Mesenchymal stem cell (in vitro differentiated cells and primary cell): ENCODE results near the gene MAP3K8.
A peak's percentile ranks its signal among the peaks of the same experiment; 100 is the strongest.

Source experiments
- DNase-seq: peaks from one replicate; pipeline ENCODE4 v3.0.0-alpha.2; 2013
- H2AFZ ChIP-seq: one replicate; pipeline ENCODE4 v1.6.1; 2013; ENCODE audit warnings: low read depth, mild to moderate bottlenecking, control low read depth, inconsistent platforms, low read length, moderate library complexity
- H2AK5ac ChIP-seq: 2 replicates; pipeline ENCODE4 v1.6.1; 2013; ENCODE audit warnings: low read length, moderate library complexity, mild to moderate bottlenecking, inconsistent platforms; ENCODE audit not compliant: severe bottlenecking
- H2BK120ac ChIP-seq: one replicate; pipeline ENCODE4 v1.6.1; 2013; ENCODE audit warnings: low read depth, mild to moderate bottlenecking, inconsistent platforms, low read length, moderate library complexity
- H2BK12ac ChIP-seq, 2 experiments: one replicate each; pipeline ENCODE4 v1.6.1; 2013; ENCODE audit warnings: inconsistent platforms in 2 of 2, low read length in 2 of 2, mild to moderate bottlenecking in 2 of 2, moderate library complexity in 2 of 2, control low read depth in 1 of 2
- H2BK15ac ChIP-seq: one replicate; pipeline ENCODE4 v1.6.1; 2013; ENCODE audit warnings: mild to moderate bottlenecking, low read depth, inconsistent platforms; ENCODE audit not compliant: poor library complexity, severe bottlenecking
- H2BK5ac ChIP-seq: 2 replicates; pipeline ENCODE4 v1.6.1; 2013; ENCODE audit warnings: low read depth, mild to moderate bottlenecking, low read length, control low read depth, inconsistent platforms; ENCODE audit not compliant: poor library complexity, severe bottlenecking
- H3K14ac ChIP-seq, 2 experiments: one replicate each; pipeline ENCODE4 v1.6.1; 2013; ENCODE audit warnings: inconsistent platforms in 2 of 2, low read length in 2 of 2, control low read depth in 1 of 2, mild to moderate bottlenecking in 1 of 2, moderate library complexity in 1 of 2
- H3K18ac ChIP-seq, 2 experiments: one replicate each; pipeline ENCODE4 v1.6.1; 2013; ENCODE audit warnings: inconsistent platforms in 2 of 2, low read length in 2 of 2, control low read depth in 1 of 2, low read depth in 1 of 2, mild to moderate bottlenecking in 1 of 2
- H3K23ac ChIP-seq, 2 experiments: one replicate each; pipeline ENCODE4 v1.6.1; 2013; ENCODE audit warnings: inconsistent platforms in 2 of 2, low read length in 2 of 2, mild to moderate bottlenecking in 2 of 2, moderate library complexity in 2 of 2, control low read depth in 1 of 2
- H3K27ac ChIP-seq: 2 replicates; pipeline ENCODE4 v1.5.1; 2013; ENCODE audit warnings: mild to moderate bottlenecking, moderate library complexity, low read length, control low read depth, inconsistent platforms; ENCODE audit not compliant: poor library complexity, severe bottlenecking
- H3K27me3 ChIP-seq, 2 experiments: 2 replicates each; pipeline versions ENCODE4 v1.6.1 to v1.7.0; 2013; ENCODE audit warnings: low read length in 2 of 2, mild to moderate bottlenecking in 2 of 2, moderate library complexity in 2 of 2, control low read depth in 1 of 2, inconsistent platforms in 1 of 2; ENCODE audit not compliant: control insufficient read depth in 1 of 2, insufficient read depth in 1 of 2
- H3K36me3 ChIP-seq, 2 experiments: 2 replicates each; pipeline versions ENCODE4 v1.6.1 to v1.7.0; 2013; ENCODE audit warnings: low read length in 2 of 2, control low read depth in 1 of 2, inconsistent platforms in 1 of 2, low read depth in 1 of 2, mild to moderate bottlenecking in 1 of 2; ENCODE audit not compliant: insufficient read depth in 2 of 2, control insufficient read depth in 1 of 2
- H3K4ac ChIP-seq, 2 experiments: one replicate each; pipeline ENCODE4 v1.6.1; 2013; ENCODE audit warnings: inconsistent platforms in 2 of 2, low read length in 2 of 2, mild to moderate bottlenecking in 2 of 2, moderate library complexity in 2 of 2, control low read depth in 1 of 2, low read depth in 1 of 2
- H3K4me1 ChIP-seq: 2 replicates; pipeline ENCODE4 v1.6.1; 2013; ENCODE audit warnings: low read depth, low read length, control low read depth; ENCODE audit not compliant: control insufficient read depth, insufficient read depth
- H3K4me2 ChIP-seq: 2 replicates; pipeline ENCODE4 v1.6.1; 2013; ENCODE audit warnings: low read length, mild to moderate bottlenecking, inconsistent platforms; ENCODE audit not compliant: poor library complexity, severe bottlenecking
- H3K4me3 ChIP-seq, 2 experiments: 2 replicates each; pipeline versions ENCODE4 v1.5.1 to v1.7.0; 2013; ENCODE audit warnings: low read length in 2 of 2, mild to moderate bottlenecking in 2 of 2, control low read depth in 1 of 2, low read depth in 1 of 2; ENCODE audit not compliant: insufficient read depth in 1 of 2
- H3K79me1 ChIP-seq: replicated peaks from 2 replicates; pipeline ENCODE4 v1.6.1; 2013; ENCODE audit warnings: mild to moderate bottlenecking, control low read depth, low read length, inconsistent platforms; ENCODE audit not compliant: poor library complexity, severe bottlenecking
- H3K9ac ChIP-seq: 2 replicates; pipeline ENCODE4 v1.7.0; 2013; ENCODE audit warnings: mild to moderate bottlenecking, low read length, moderate library complexity
- H3K9me3 ChIP-seq: 2 replicates; pipeline ENCODE4 v1.7.0; 2013; ENCODE audit warnings: mild to moderate bottlenecking, low read length; ENCODE audit not compliant: control insufficient read depth
- H4K8ac ChIP-seq: one replicate; pipeline ENCODE4 v1.6.1; 2013; ENCODE audit warnings: inconsistent platforms, mild to moderate bottlenecking, low read length, moderate library complexity
- H4K91ac ChIP-seq: one replicate; pipeline ENCODE4 v1.6.1; 2013; ENCODE audit warnings: mild to moderate bottlenecking, low read length, inconsistent platforms
- WGBS: methylation state at CpG from one replicate; pipeline ENCODE4 v1.1.7; 2013; ENCODE audit warnings: mixed read lengths; 5-methylcytosine and 5-hydroxymethylcytosine counted together

The MAP3K8 gene

GRCh38 chr10:30389543-30389942, 44.4 kb upstream of the MAP3K8 start:
- no peak overlapping the region for H3K14ac ChIP-seq
- H2BK15ac ChIP-seq = no peak overlapping the region
- H3K4me2 ChIP-seq = no peak overlapping the region
- H4K8ac ChIP-seq = no peak overlapping the region
- H2AK5ac ChIP-seq = no peak overlapping the region
- H3K18ac ChIP-seq = no peak overlapping the region
- H2BK12ac ChIP-seq = no peak overlapping the region
- H3K23ac ChIP-seq = no peak overlapping the region
- DNase-seq = no peak
- WGBS = no CpG with 5 or more reads among the region's 1 CpG
- H3K4me1 ChIP-seq = peaks cover 5% of the 10 kb centered on the region
- no peak overlapping the region for H2AFZ ChIP-seq
- H3K4me3 ChIP-seq = no peak overlapping the region
- H3K79me1 ChIP-seq = no peaks in the 10 kb centered on the region
- H3K9ac ChIP-seq = no peak overlapping the region
- H3K4ac ChIP-seq = no peak overlapping the region
- H3K36me3 ChIP-seq = no peaks in the 10 kb centered on the region
- H2BK5ac ChIP-seq = no peak overlapping the region
- no peaks in the 10 kb centered on the region for H3K9me3 ChIP-seq
- H2BK120ac ChIP-seq = no peak overlapping the region
- peaks cover 5 to 14% of the 10 kb centered on the region in 2 experiments for H3K27me3 ChIP-seq
- H4K91ac ChIP-seq = no peak overlapping the region
- H3K27ac ChIP-seq = no peak overlapping the region

DNA sequence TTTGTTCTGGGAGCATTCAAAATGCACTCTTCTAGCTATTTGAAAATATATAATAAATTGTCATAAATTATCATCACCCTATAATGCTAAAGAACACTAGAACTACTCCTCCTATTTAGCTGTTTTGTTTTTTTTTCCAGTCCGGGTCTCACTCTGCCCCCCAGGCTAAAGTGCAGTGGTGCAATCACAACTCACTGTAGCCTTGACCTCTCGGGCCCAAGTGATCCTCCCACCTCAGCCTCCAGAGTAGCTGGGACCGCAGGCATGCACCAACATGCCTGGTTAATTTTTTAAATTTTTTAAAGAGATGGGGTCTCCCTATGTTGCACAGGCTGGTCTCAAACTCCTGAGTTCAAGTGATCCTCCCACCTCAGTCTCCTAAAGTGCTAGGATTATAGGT, 43.8 kb upstream of the MAP3K8 start:
- Histone ChIP-seq H4K91ac (no peak overlapping the region), H3K4me3 (no peak overlapping the region), H2BK5ac (no peak overlapping the region), H3K79me1 (no peaks in the 10 kb centered on the region), H3K9me3 (no peaks in the 10 kb centered on the region), H3K27ac (no peak overlapping the region), H3K14ac (no peak overlapping the region), H3K4me1 (peaks cover 2% of the 10 kb centered on the region), H3K23ac (no peak overlapping the region), H3K9ac (no peak overlapping the region), H2BK15ac (no peak overlapping the region), H4K8ac (no peak overlapping the region), H2BK12ac (no peak overlapping the region), H3K27me3 (peaks cover 9 to 18% of the 10 kb centered on the region in 2 experiments), H3K36me3 (no peaks in the 10 kb centered on the region), H2AFZ (no peak overlapping the region), H3K4me2 (no peak overlapping the region), H2BK120ac (no peak overlapping the region), H3K18ac (no peak overlapping the region), H2AK5ac (no peak overlapping the region), H3K4ac (no peak overlapping the region)
- WGBS = 78% methylated on average over 1 of the region's 3 CpGs
- no peak for DNase-seq

GRCh38 chr10:30391266-30391665, 42.7 kb upstream of the MAP3K8 start:
- no peak overlapping the region for H3K18ac ChIP-seq
- no peak overlapping the region for H2BK15ac ChIP-seq
- no peak overlapping the region for H3K14ac ChIP-seq
- H3K36me3 ChIP-seq = no peaks in the 10 kb centered on the region
- no peak overlapping the region for H3K9ac ChIP-seq
- peaks cover 10 to 18% of the 10 kb centered on the region in 2 experiments for H3K27me3 ChIP-seq
- H2BK12ac ChIP-seq = no peak overlapping the region
- no peak overlapping the region for H2AK5ac ChIP-seq
- no peak overlapping the region for H3K23ac ChIP-seq
- no peak overlapping the region for H2BK5ac ChIP-seq
- H3K9me3 ChIP-seq = no peaks in the 10 kb centered on the region
- H2BK120ac ChIP-seq = no peak overlapping the region
- 97% methylated on average over 2 of the region's 7 CpGs for WGBS
- peaks cover 2% of the 10 kb centered on the region for H3K4me1 ChIP-seq
- H2AFZ ChIP-seq = no peak overlapping the region
- H3K4ac ChIP-seq = no peak overlapping the region
- no peak overlapping the region for H3K4me3 ChIP-seq
- DNase-seq = no peak
- H3K79me1 ChIP-seq = no peaks in the 10 kb centered on the region
- H4K91ac ChIP-seq = no peak overlapping the region
- no peak overlapping the region for H4K8ac ChIP-seq
- H3K27ac ChIP-seq = no peak overlapping the region
- H3K4me2 ChIP-seq = no peak overlapping the region

GRCh38 chr10:30392564-30392990, 41.4 kb upstream of the MAP3K8 start:
- H3K23ac ChIP-seq = no peak overlapping the region
- no peak overlapping the region for H4K8ac ChIP-seq
- H2AFZ ChIP-seq = no peak overlapping the region
- no peaks in the 10 kb centered on the region for H3K36me3 ChIP-seq
- H3K4ac ChIP-seq = no peak overlapping the region
- no peak overlapping the region for H2BK15ac ChIP-seq
- H2BK5ac ChIP-seq = no peak overlapping the region
- H2BK12ac ChIP-seq = no peak overlapping the region
- 19% methylated on average over 17 of the region's 17 CpGs for WGBS
- no peak overlapping the region for H3K18ac ChIP-seq
- peak overlapping the region in 1 of 2 experiments; percentile 75 for H3K4me3 ChIP-seq
- H2BK120ac ChIP-seq = no peak overlapping the region
- DNase-seq = peak; percentile 64
- H3K14ac ChIP-seq = no peak overlapping the region
- peak overlapping the region; percentile 0 for H3K4me2 ChIP-seq
- H3K4me1 ChIP-seq = peaks cover 2% of the 10 kb centered on the region
- peak overlapping the region; percentile 62 for H3K9ac ChIP-seq
- no peaks in the 10 kb centered on the region for H3K79me1 ChIP-seq
- no peaks in the 10 kb centered on the region for H3K9me3 ChIP-seq
- H4K91ac ChIP-seq = no peak overlapping the region
- no peak overlapping the region for H2AK5ac ChIP-seq
- peaks cover 12% of the 10 kb centered on the region in 2 experiments for H3K27me3 ChIP-seq
- H3K27ac ChIP-seq = no peak overlapping the region
